AG09309 (cell line): ENCODE results near the gene TP53I3.

Experiments used
- DNase-seq: peaks from one replicate; pipeline ENCODE4 v3.0.0-alpha.2; 2010; ENCODE audit warnings: low read depth
- H3K4me3 ChIP-seq: 2 replicates; pipeline ENCODE4 v1.5.1; 2011; ENCODE audit warnings: mild to moderate bottlenecking, low read depth, low read length, moderate library complexity; ENCODE audit not compliant: control insufficient read depth
- CTCF ChIP-seq: IDR thresholded peaks from 2 replicates; pipeline ENCODE4 v1.5.1; 2011; ENCODE audit warnings: mild to moderate bottlenecking, low read depth, low read length, inconsistent platforms; ENCODE audit not compliant: insufficient read depth, control insufficient read depth; ENCODE audit errors: missing control alignments

The TP53I3 gene, protein sequence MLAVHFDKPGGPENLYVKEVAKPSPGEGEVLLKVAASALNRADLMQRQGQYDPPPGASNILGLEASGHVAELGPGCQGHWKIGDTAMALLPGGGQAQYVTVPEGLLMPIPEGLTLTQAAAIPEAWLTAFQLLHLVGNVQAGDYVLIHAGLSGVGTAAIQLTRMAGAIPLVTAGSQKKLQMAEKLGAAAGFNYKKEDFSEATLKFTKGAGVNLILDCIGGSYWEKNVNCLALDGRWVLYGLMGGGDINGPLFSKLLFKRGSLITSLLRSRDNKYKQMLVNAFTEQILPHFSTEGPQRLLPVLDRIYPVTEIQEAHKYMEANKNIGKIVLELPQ

GRCh38 chr2:24084386-24085199 lies at the start of gene TP53I3:
TP53I3 (minus strand) TSS chr2:24084834; CDS start chr2:24084326, 508 bp downstream.
- peak; percentile 42 for DNase-seq
- peak within 1 kb of the TSS; percentile 94 for H3K4me3 ChIP-seq
- TF ChIP-seq CTCF: peak; percentile 52

GRCh38 chr2:24132543-24132942 lies 47.9 kb upstream of the TP53I3 start:
- no peak for TF ChIP-seq CTCF
- no peak for DNase-seq
- no peak overlapping the region for H3K4me3 ChIP-seq

DNA sequence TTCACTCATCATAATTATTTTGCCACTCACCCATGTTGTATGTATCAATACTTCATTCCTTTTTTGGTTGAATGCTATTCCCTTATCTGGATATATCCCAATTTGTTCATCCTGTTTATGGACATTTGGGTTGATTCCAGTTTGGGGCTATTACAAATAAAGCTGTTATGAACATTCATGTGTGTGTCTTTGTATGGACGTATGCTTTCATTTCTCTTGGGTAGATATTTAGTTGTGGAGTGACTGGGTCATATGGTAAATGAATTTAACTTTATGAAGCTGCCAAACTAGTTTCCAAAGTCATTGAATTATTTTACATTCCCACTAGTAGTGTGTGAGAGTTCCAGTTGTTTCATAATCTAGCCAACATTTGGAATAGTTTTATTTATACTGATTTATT lies 41.3 kb upstream of the TP53I3 start:
- no peak overlapping the region for H3K4me3 ChIP-seq
- TF ChIP-seq CTCF: no peak
- no peak for DNase-seq

GRCh38 chr2:24123922-24124580 lies 39.4 kb upstream of the TP53I3 start:
- DNase-seq: no peak
- H3K4me3 ChIP-seq: peak overlapping the region; percentile 61
- no peak for TF ChIP-seq CTCF

GRCh38 chr2:24123195-24123921 lies 38.7 kb upstream of the TP53I3 start, which contains the start of the genes FAM228B and PFN4:
FAM228B (plus strand) TSS chr2:24123469; CDS start chr2:24124362, 893 bp downstream.
PFN4 (minus strand) TSS chr2:24123334; CDS start chr2:24122535, 799 bp downstream.
- no peak for DNase-seq
- TF ChIP-seq CTCF: no peak
- H3K4me3 ChIP-seq: peak within 1 kb of the TSS; percentile 61
